Raji (cell line): ENCODE data around the gene TDRD9.

Source experiments
- POLR2A ChIP-seq: IDR thresholded peaks from 2 replicates; pipeline ENCODE4 v1.6.1; 2011; ENCODE audit warnings: low read depth, low read length, control low read depth; ENCODE audit not compliant: insufficient read depth

Gene TDRD9

GRCh38 chr14:103928011-103928890 is at the start of gene TDRD9:
Gene TDRD9, plus strand, starts transcription at chr14:103928456. Its CDS starts 54 bp downstream, at chr14:103928510.
- no peak for TF ChIP-seq POLR2A

GRCh38 chr14:103879118-103879569 is 49.1 kb upstream of the TDRD9 start:
- TF ChIP-seq POLR2A, result no peak

GRCh38 chr14:103879570-103880347 is 48.5 kb upstream of the TDRD9 start:
- TF ChIP-seq POLR2A, result no peak

GRCh38 chr14:103880348-103881267 is 47.6 kb upstream of the TDRD9 start:
- no peak for TF ChIP-seq POLR2A

- TF ChIP-seq POLR2A, result no peak
These were observed 46.7 kb upstream of the TDRD9 start for GRCh38 chr14:103881268-103882201.

GRCh38 chr14:103882503-103883262 is 45.6 kb upstream of the TDRD9 start:
- no peak for TF ChIP-seq POLR2A

- no peak for TF ChIP-seq POLR2A
These were observed 45.1 kb upstream of the TDRD9 start for GRCh38 chr14:103883263-103883523.

- TF ChIP-seq POLR2A, result no peak
These were observed 43.4 kb upstream of the TDRD9 start for GRCh38 chr14:103884854-103885253.

- no peak for TF ChIP-seq POLR2A
These were observed 42.7 kb upstream of the TDRD9 start for GRCh38 chr14:103885509-103885932.

GRCh38 chr14:103886304-103887169 is 41.7 kb upstream of the TDRD9 start:
- no peak for TF ChIP-seq POLR2A

GRCh38 chr14:103887170-103887501 is 41.1 kb upstream of the TDRD9 start:
- no peak for TF ChIP-seq POLR2A

GRCh38 chr14:103887557-103888115 is 40.6 kb upstream of the TDRD9 start:
- no peak for TF ChIP-seq POLR2A
